NCI-H2171 (cell line): ENCODE data around the gene DCANP1.
A peak's percentile ranks its signal among the peaks of the same experiment; 100 is the strongest.

Experiments
- DNase-seq: peaks from one replicate; lab custom pipeline; 2025; lab: John Stamatoyannopoulos, UW

Gene DCANP1

GRCh38 chr5:135456238-135457099, 9.3 kb upstream of the DCANP1 start:
- no peak for DNase-seq

- DNase-seq, result no peak
Measured at GRCh38 chr5:135455876-135456237, 8.7 kb upstream of the DCANP1 start.

DNA sequence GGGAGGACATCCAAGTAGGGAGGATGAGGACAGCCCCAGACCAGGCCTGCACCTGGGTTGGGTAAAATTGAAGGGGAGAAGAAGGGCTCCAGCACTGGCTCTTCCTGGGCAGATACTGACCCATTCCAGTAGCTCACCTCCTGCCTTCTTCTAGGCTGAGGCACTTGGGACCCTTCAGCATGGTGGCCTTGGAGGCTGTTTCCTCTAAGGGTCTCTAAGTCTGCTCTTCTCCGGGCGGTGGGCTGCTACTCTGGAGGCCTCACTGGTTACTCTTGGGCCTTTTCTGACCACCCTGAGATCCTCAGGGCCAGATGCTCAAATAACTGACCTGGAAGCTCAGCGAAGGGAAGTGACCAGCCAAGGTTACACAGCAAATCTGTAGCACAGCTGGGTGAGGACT, 7.8 kb upstream of the DCANP1 start:
- DNase-seq, result no peak

DNA sequence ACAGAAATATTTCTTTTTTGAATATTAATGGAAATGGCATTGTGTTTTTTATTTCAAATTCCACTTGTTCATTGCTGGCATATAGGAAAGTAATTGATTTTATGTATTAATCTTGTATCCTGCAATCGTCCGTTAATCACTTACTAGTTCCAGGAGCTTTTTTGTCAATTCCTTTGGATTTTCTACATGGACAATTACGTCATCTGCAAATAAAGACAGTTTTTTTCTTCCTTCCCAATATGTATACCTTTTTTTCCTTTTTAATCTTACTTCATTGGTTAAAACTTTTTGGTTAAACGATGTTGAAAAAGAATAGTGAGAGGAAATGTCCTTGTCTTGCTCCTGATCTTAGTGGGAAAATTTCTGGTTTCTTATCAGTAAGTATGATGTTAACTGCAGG, 6.5 kb upstream of the DCANP1 start:
- DNase-seq, result no peak

DNA sequence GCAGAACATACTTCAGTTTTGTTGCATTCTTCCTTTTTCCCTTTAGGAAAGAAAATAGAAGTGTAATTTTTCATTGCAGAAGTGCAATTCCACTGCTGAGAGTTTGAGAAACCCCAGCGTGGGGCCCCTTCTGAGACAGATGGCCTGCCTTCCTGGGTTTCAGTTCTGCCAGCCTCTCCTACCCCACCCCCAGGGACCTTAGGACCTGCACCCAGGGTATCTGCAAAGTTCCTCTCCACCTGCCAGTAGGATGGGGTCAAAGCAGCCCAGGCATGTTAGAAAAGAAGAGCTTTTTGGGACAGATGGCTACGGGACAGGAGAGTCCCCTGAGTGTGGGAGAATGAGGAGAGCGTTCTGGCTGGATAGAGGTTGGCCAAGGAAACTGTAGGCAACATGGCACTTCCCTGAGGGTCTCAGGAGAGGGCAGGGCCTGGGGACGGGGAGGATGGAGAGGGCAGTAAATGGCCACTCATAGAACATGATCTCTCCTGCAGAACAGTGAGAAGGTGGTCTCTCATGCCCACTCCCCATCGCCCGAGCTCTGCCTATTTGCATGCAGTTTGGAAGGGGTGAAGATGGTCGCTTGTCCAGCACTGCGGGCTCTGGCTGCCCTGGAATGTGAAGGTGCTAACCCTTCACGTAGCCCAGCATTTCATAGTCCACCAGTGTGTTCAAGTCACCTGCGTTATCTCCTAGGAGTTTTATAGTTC, 5.3 kb upstream of the DCANP1 start, which contains the start of gene TIFAB:
TSS of gene TIFAB (minus strand) at position 31 of the 710 bp plus-strand sequence. CDS start 2,412 bp downstream, outside the sequence.
- DNase-seq, result peak; percentile 50

- no peak for DNase-seq
Measured at GRCh38 chr5:135451581-135452320, 4.6 kb upstream of the DCANP1 start.

DNA sequence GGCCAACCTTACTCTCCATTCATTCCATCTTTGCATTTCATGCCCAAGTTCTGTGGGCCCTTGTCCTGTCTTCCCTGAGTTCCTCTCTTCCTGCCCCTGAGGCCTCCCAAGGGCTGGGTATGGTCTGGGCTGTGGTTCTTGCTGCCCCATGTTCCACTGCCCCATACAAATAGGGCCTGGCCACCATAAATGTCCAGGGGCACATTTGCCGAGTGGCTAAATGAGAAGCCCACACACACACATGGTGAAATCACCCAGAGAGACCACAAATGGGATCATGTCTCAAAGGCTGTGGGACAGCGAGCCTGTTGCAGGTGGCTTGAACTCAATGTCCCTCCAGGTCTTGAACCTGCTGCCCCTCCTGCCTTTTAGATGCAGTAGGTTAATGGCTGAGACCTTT, 3.8 kb upstream of the DCANP1 start:
- no peak for DNase-seq

GRCh38 chr5:135450336-135450735, 3.2 kb upstream of the DCANP1 start:
- no peak for DNase-seq

DNA sequence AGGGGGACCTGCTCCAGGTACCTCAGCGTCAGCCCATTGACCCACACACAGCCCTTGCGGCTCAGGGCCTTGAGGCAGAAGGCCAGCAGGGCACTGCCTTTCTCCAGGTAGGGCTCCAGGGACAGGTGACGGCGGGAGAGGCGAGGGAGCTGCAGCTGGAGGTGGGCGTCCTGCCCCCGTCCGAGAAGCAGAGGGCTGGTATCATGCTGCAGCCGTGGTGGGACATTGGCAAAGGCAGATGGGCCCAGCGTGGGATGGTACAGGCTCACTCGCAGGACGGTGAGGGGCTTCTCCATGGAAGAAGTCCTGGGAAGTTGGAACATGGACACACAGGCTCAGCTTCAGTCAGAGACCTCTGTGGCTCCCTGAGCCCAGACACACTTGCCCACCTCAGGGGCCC, 2.5 kb upstream of the DCANP1 start:
- no peak for DNase-seq

- no peak for DNase-seq
Measured at GRCh38 chr5:135448791-135449507, 1.8 kb upstream of the DCANP1 start.

DNA sequence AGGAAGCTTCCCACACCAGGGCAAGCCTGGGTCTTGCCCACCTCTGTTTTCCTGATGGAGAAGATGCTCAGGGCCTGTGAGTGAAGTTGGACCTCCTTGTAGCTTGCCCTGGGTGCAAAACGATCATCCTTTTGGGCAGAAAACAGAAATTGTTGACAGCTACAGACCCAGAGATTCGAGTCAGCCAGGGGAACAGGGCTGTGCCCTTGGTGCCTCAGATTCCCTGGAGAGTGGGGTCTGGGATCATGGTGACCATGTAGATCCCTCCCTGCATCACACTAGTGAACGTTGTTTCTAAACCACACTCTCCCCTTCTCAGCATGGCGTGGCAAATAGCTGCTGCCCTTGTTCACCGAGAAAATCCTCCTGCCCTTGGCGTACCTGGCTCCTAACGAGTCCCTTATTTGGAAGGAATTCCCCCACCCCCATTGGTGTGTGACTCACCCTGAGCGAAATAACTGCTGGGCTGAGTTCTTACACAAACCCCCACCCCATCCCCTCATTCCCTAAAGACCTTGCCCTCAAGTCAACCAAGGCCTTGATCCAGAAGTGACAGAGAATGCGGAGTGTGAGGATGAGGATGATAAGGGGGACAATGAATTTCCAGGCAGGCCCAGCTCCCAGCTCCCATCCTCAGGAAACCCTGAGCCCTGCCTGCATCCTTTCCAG, 1.1 kb upstream of the DCANP1 start:
- no peak for DNase-seq

GRCh38 chr5:135446615-135447014, 533 bp downstream of the DCANP1 start:
- DNase-seq, result no peak

DNA sequence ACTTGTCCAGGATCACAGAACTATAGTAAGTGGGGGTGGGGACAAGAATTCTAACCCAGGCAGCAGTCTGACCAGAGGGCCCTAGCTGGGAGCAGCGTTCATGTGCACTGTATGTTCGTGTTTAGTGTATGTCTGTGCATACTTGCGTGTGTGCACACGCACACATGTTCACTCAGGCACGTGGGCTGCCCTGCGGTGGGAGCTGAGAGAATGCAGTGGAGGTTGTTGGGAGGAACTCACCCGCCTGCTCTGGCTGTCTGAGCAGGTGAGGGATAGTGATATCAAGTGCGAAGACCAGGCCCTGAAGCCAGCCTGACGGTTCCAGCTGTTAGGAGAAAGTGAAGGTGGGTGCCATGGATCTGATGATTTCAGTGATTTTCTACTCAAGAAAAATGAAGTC, 942 bp downstream of the DCANP1 start:
- no peak for DNase-seq

DNA sequence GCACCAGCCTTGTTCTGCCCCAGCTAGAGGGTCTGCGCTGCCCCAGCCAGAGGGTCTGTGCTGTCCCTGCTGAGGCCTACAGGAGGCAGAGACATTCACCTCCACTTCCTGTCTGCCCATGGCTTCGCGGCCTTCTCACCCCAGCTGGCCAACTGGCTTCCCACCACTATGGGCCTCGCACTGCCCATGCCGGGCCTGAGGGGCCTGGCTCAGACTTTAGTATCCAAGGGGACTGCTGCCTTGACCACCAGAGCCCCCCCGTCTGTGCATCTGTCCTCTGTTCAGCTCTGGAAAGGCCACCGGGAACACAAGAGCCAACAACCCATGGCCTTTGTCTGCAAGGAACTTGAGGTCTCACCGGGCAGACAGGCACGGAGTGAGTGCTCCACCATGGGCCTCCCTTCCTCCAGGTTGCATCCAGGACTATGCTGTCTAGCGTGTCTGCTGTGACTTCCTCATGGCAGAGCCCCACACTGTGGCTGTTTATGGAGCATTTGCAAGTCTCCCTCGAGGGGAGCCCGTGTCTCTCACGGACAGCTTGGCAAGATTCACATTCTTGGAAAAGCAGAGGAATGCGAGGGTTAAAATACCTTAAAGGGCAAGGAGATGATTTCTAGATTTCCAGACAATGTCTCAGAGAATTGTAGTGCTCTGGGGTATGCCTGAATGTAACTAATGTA, 1.7 kb downstream of the DCANP1 start:
- DNase-seq, result no peak

DNA sequence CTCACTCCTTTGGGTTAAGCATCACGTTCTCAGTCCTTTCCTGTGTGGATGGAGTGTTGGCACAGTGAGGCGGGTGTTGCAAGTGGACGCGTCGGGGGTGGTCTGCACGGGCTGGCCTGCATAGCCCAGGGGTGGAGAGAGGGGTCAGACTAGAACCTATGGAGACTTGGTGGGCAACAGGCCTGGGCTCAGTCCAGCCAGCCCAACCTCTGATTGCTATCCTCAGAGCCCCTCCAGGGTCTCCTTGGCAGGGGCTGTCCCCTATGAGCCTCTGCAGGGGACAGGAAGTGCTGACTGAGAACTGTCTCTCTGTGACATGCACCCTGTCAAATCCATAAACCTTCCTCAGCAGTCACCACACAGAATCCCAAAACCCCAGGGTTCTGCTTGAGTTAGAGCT, 2.3 kb downstream of the DCANP1 start:
- DNase-seq, result no peak

GRCh38 chr5:135444360-135444759, 2.8 kb downstream of the DCANP1 start:
- no peak for DNase-seq

- DNase-seq, result no peak
Measured at GRCh38 chr5:135443161-135443960, 3.8 kb downstream of the DCANP1 start.

DNA sequence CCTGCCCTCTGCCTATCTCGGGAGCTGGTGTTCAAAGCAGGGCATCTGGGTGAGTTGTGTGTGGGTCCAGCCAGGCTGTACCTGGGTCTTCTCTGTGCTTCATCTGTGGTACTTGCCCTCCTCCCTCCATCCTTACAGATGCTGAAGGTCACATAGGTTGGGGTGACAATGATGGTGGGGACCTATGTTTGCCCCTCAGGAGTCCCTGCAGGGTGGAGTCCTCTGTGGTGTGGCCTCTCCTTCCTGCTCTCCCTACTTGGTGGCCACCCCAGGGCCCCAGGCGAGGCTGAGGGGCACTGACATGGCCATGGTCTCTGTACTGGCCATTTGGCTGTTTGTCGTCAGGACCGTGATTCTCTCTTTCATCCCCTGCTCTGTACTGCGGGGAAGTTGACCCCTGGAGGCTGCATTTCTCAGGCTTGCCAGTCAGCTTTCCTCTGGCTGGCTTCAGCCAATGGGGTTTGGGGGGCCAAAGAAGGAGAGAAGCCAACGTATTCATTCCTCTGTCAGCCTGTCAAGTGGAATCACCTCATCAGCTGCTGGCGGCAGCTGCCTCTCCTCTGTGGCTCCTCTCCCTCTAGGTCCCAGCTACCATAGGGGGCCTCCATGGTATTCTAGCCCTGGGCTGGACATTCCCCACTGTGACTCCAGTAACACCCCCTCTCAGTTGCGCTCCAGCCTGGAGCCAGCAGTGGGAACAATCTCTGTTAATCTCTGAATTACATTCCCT, 4.6 kb downstream of the DCANP1 start:
- DNase-seq, result no peak

- no peak for DNase-seq
Measured at GRCh38 chr5:135441919-135442318, 5.2 kb downstream of the DCANP1 start.
